Endothelial cell of umbilical vein (primary cell): ENCODE results near the gene ADAM33.

ENCODE experiments used
- EZH2 ChIP-seq: IDR thresholded peaks from 2 replicates; pipeline ENCODE4 v1.6.1; 2012; ENCODE audit warnings: borderline replicate concordance, low read depth, mild to moderate bottlenecking, moderate library complexity, low read length, inconsistent platforms; ENCODE audit not compliant: severe bottlenecking
- MYC ChIP-seq: IDR thresholded peaks from one replicate; pipeline ENCODE4 v1.6.1; 2011; ENCODE audit warnings: mild to moderate bottlenecking, low read depth, low read length
- POLR2A ChIP-seq: IDR thresholded peaks from 2 replicates; pipeline ENCODE4 v1.6.1; 2012; ENCODE audit warnings: low read depth, mild to moderate bottlenecking, control low read depth, low read length
- TF ChIP-seq, protein P1 (sequence below), 2 donors: IDR thresholded peaks; 1 replicate in 1 of 2; 2 replicates in 1 of 2; pipeline ENCODE4 v1.5.1; 2011; ENCODE audit warnings: low read length in 2 of 2, mild to moderate bottlenecking in 2 of 2, moderate library complexity in 2 of 2, control low read depth in 1 of 2, inconsistent platforms in 1 of 2, low read depth in 1 of 2; ENCODE audit not compliant: insufficient read depth in 1 of 2; ENCODE audit errors: extremely low read depth in 1 of 2

DNA sequence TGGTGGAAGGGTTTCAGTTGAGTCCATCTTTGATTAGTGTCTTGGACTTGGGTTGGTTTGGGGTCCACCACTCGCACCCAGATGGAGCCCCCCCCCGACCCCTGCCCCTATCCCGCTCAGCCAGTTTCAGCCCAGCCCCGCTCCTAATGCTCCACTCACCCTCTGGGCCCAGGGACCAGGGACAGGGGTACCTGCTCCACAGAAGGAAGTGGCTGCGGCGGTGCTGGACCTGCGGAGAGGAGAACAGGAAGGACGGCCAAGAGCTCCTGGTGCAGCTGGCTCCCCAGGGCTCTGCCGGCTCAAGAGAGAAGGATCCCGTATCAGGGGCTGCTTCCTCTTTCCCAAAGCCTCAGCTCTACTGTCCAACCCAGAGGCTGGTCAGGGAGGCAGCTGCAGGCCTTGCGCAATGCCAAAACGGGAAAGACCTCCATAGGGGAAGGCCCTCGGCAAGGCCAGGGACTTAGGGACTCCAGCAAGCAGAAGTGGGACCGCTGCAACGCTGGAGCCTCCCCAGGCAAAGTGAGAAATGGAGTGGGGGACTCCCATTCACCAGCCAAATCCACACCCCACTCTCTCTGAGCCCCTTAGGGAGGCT, 30.6 kb upstream of the ADAM33 start, which contains the start of gene SIGLEC1:
- TF ChIP-seq, protein P1, sequence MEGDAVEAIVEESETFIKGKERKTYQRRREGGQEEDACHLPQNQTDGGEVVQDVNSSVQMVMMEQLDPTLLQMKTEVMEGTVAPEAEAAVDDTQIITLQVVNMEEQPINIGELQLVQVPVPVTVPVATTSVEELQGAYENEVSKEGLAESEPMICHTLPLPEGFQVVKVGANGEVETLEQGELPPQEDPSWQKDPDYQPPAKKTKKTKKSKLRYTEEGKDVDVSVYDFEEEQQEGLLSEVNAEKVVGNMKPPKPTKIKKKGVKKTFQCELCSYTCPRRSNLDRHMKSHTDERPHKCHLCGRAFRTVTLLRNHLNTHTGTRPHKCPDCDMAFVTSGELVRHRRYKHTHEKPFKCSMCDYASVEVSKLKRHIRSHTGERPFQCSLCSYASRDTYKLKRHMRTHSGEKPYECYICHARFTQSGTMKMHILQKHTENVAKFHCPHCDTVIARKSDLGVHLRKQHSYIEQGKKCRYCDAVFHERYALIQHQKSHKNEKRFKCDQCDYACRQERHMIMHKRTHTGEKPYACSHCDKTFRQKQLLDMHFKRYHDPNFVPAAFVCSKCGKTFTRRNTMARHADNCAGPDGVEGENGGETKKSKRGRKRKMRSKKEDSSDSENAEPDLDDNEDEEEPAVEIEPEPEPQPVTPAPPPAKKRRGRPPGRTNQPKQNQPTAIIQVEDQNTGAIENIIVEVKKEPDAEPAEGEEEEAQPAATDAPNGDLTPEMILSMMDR (IDR thresholded peaks at IDR 0.05; ENCODE audit: extremely low read depth in 1 of 2, insufficient read depth in 1 of 2, low read depth in 1 of 2, low read length in 2 of 2), result no peak
- TF ChIP-seq POLR2A (no peak), MYC (no peak), EZH2 (no peak)
